GM21390 (cell line): ENCODE data around the gene TOLLIP.
"Not testable (repeated sequence)": the region's sequence is repeated elsewhere in the genome, so short reads cannot be mapped to it uniquely, and the experiment has no call there.

Experiments used
- ATAC-seq: cut with Tn5 transposase; IDR thresholded peaks from one replicate; pipeline ENCODE4 v1.9.1; 2021; ENCODE audit not compliant: unreplicated experiment

Gene TOLLIP

GRCh38 chr11:1309498-1310317, at the start of gene TOLLIP:
TSS of gene TOLLIP (minus strand) at chr11:1309632. CDS start at chr11:1309498, 134 bp downstream.
- peak; percentile 68 for ATAC-seq

- not testable (repeated sequence) for ATAC-seq
Measured at GRCh38 chr11:1358931-1359330, 49.5 kb upstream of the TOLLIP start.

- ATAC-seq, result no peak
Measured at GRCh38 chr11:1358286-1358685, 48.9 kb upstream of the TOLLIP start.

GRCh38 chr11:1356478-1356960, 47.1 kb upstream of the TOLLIP start:
- no peak for ATAC-seq

GRCh38 chr11:1356007-1356435, 46.6 kb upstream of the TOLLIP start:
- no peak for ATAC-seq

- ATAC-seq, result no peak
Measured at GRCh38 chr11:1354125-1354938, 44.9 kb upstream of the TOLLIP start.

- no peak for ATAC-seq
Measured at GRCh38 chr11:1353383-1354124, 44.1 kb upstream of the TOLLIP start.

GRCh38 chr11:1352696-1353382, 43.4 kb upstream of the TOLLIP start:
- no peak for ATAC-seq

- ATAC-seq, result no peak
Measured at GRCh38 chr11:1351278-1351937, 42.0 kb upstream of the TOLLIP start.

GRCh38 chr11:1350086-1350725, 40.8 kb upstream of the TOLLIP start:
- ATAC-seq, result no peak

GRCh38 chr11:1349327-1350041, 40.1 kb upstream of the TOLLIP start:
- no peak for ATAC-seq

GRCh38 chr11:1348796-1349326, 39.4 kb upstream of the TOLLIP start:
- ATAC-seq, result no peak

- no peak for ATAC-seq
Measured at GRCh38 chr11:1348146-1348795, 38.8 kb upstream of the TOLLIP start.

GRCh38 chr11:1347411-1347999, 38.1 kb upstream of the TOLLIP start:
- ATAC-seq, result not testable (repeated sequence)

GRCh38 chr11:1346669-1347390, 37.4 kb upstream of the TOLLIP start:
- no peak for ATAC-seq

GRCh38 chr11:1345737-1346513, 36.5 kb upstream of the TOLLIP start:
- no peak for ATAC-seq
